Erythroblast (primary cell): ENCODE measurements around the gene CTPS1.

Experiments
- DNase-seq, 2 experiments: peaks; one replicate each; lab custom pipeline; 2025; lab: John Stamatoyannopoulos, UW
- GATA1 ChIP-seq: IDR thresholded peaks from 2 replicates; pipeline ENCODE4 v1.6.1; 2011; ENCODE audit warnings: low read depth, mild to moderate bottlenecking, control low read depth, low read length, moderate library complexity
- POLR2A ChIP-seq: IDR thresholded peaks from 2 replicates; pipeline ENCODE4 v1.6.1; 2011; ENCODE audit warnings: mild to moderate bottlenecking, low read length

Gene CTPS1

GRCh38 chr1:40951943-40952743 is 27.4 kb upstream of the CTPS1 start:
- TF ChIP-seq GATA1: no peak
- no peak for TF ChIP-seq POLR2A
- peak; percentile 42 to 70 for DNase-seq

GRCh38 chr1:40952744-40953315 is 26.7 kb upstream of the CTPS1 start:
- TF ChIP-seq POLR2A (no peak), GATA1 (no peak)
- no peak for DNase-seq

- DNase-seq: no peak
- no peak for TF ChIP-seq GATA1
- TF ChIP-seq POLR2A: no peak
Measured at GRCh38 chr1:40954626-40955025, 24.9 kb upstream of the CTPS1 start.

GRCh38 chr1:40955266-40955665 is 24.2 kb upstream of the CTPS1 start:
- no peak for DNase-seq
- TF ChIP-seq POLR2A: no peak
- TF ChIP-seq GATA1: no peak

- no peak for DNase-seq
- TF ChIP-seq POLR2A: no peak
- no peak for TF ChIP-seq GATA1
Measured at GRCh38 chr1:40956407-40956806, 23.1 kb upstream of the CTPS1 start.

GRCh38 chr1:40958210-40958609 is 21.3 kb upstream of the CTPS1 start:
- TF ChIP-seq GATA1: no peak
- no peak for TF ChIP-seq POLR2A
- no peak for DNase-seq

- TF ChIP-seq POLR2A (no peak), GATA1 (no peak)
Measured at GRCh38 chr1:40965531-40965930, 14.0 kb upstream of the CTPS1 start.

GRCh38 chr1:40966417-40966816 is 13.1 kb upstream of the CTPS1 start:
- TF ChIP-seq GATA1 (no peak), POLR2A (no peak)

More at GRCh38 chr1:40965531-40965930, 14.0 kb upstream of the CTPS1 start:
- DNase-seq: no peak

GRCh38 chr1:40969445-40969844 is 10.1 kb upstream of the CTPS1 start:
- no peak for DNase-seq
- TF ChIP-seq GATA1: no peak
- TF ChIP-seq POLR2A: no peak

More at GRCh38 chr1:40966417-40966816, 13.1 kb upstream of the CTPS1 start:
- no peak for DNase-seq

- no peak for TF ChIP-seq GATA1
- no peak for TF ChIP-seq POLR2A
- no peak for DNase-seq
Measured at GRCh38 chr1:40971966-40972365, 7.5 kb upstream of the CTPS1 start.

- no peak for DNase-seq
- TF ChIP-seq POLR2A: no peak
- no peak for TF ChIP-seq GATA1
Measured at GRCh38 chr1:40973912-40974311, 5.6 kb upstream of the CTPS1 start.

- peak; percentile 26 to 71 for DNase-seq
- no peak for TF ChIP-seq GATA1
- no peak for TF ChIP-seq POLR2A
Measured at GRCh38 chr1:40974945-40975344, 4.6 kb upstream of the CTPS1 start.

- DNase-seq: no peak
- TF ChIP-seq GATA1 (no peak), POLR2A (no peak)
Measured at GRCh38 chr1:40976952-40977690, 2.4 kb upstream of the CTPS1 start.

- no peak for TF ChIP-seq POLR2A
- TF ChIP-seq GATA1: no peak
- no peak for DNase-seq
Measured at GRCh38 chr1:40977716-40978115, 1.8 kb upstream of the CTPS1 start.

- TF ChIP-seq GATA1 (no peak), POLR2A (no peak)
Measured at GRCh38 chr1:40978886-40979240, 633 bp upstream of the CTPS1 start.

More at GRCh38 chr1:40978886-40979240, 633 bp upstream of the CTPS1 start:
- DNase-seq: no peak
